HepG2 (cell line): ENCODE measurements around the gene ICAM3. TPM values are rescaled to one million over a fixed set of nuclear protein-coding genes. Genes with fewer than 3 reads are reported as not detected.

Experiments used
- ATAC-seq: fragments of 200-7000 bp; cut with Tn5 transposase; 3 replicates; pipeline ENCODE4 v1.9.1; 2020; ENCODE audit warnings: mild to moderate bottlenecking, moderate library complexity
- BruUV-seq: library from RNA; stranded (reverse); fragments of 400-500 nt; replicated peaks from 2 replicates; lab custom pipeline; 2021; lab: Mats Ljungman, UMichigan
- CTCF ChIA-PET: fragments of 300-600 bp; formaldehyde crosslinking; extraction: SDS; loops from one replicate; lab custom pipeline; 2021; ENCODE audit warnings: low total read pairs, inconsistent platforms, low intra/inter-chr PET ratio; lab: Yijun Ruan, JAX
- POLR2A ChIA-PET: fragments of 350-600 bp; sonication (Branson Sonifier 250); formaldehyde crosslinking; loops from one replicate; lab custom pipeline; 2020; ENCODE audit warnings: antibody characterized with exemption, inconsistent platforms; lab: Yijun Ruan, JAX
- DNase-seq: peaks from one replicate; pipeline ENCODE4 v3.0.0-alpha.2; 2015; ENCODE audit warnings: low spot score
- FAIRE-seq: peaks from 3 replicates; lab custom pipeline; 2011; peaks lifted over from hg19 to GRCh38; lab: Jason Lieb, UNC
- H2AFZ ChIP-seq: one replicate; pipeline ENCODE4 v1.6.1; 2011; ENCODE audit warnings: low read length, inconsistent platforms
- H3K27ac ChIP-seq: fragments of 300-600 bp; 3 replicates; pipeline ENCODE4 v1.8.0; 2011; ENCODE audit warnings: mixed run types, mild to moderate bottlenecking, mixed read lengths, low read length, inconsistent platforms; ENCODE audit not compliant: insufficient read depth; ENCODE audit errors: extremely low read length
- H3K27me3 ChIP-seq, 2 experiments: fragments of 200-600 bp in 1 of 2; 2 replicates in 1 of 2; 3 replicates in 1 of 2; pipeline versions ENCODE4 v1.6.0 to v1.8.0; 2011; ENCODE audit warnings: low read length in 2 of 2, mild to moderate bottlenecking in 2 of 2, moderate library complexity in 2 of 2, inconsistent platforms in 1 of 2; ENCODE audit not compliant: insufficient read depth in 2 of 2, control insufficient read depth in 1 of 2
- H3K36me3 ChIP-seq, 2 experiments: fragments of 200-600 bp in 1 of 2; replicated peaks in 1 of 2; 2 replicates in 1 of 2; 3 replicates in 1 of 2; pipeline versions ENCODE4 v1.5.1 to v1.8.0; 2011; ENCODE audit warnings: low read length in 2 of 2, inconsistent platforms in 1 of 2; ENCODE audit not compliant: insufficient read depth in 2 of 2, control insufficient read depth in 1 of 2
- H3K4me1 ChIP-seq: 2 replicates; pipeline ENCODE4 v1.5.1; 2012; ENCODE audit warnings: low read length, inconsistent platforms; ENCODE audit not compliant: insufficient read depth
- H3K4me2 ChIP-seq: 2 replicates; pipeline ENCODE4 v1.6.0; 2011; ENCODE audit warnings: low read depth, low read length, inconsistent platforms
- H3K4me3 ChIP-seq, 3 experiments: fragments of 200-600 bp in 1 of 3; sonication (generic), shearing (Covaris generic) in 1 of 3; replicated peaks in 1 of 3; 2 replicates each; pipeline ENCODE4 v1.5.1; 2011 to 2016; ENCODE audit warnings: low read length in 3 of 3, inconsistent platforms in 2 of 3, low read depth in 2 of 3, mild to moderate bottlenecking in 2 of 3, control low read depth in 1 of 3, mixed read lengths in 1 of 3; ENCODE audit not compliant: insufficient read depth in 1 of 3
- H3K79me2 ChIP-seq: one replicate; pipeline ENCODE4 v1.6.1; 2011; ENCODE audit warnings: low read length, inconsistent platforms; ENCODE audit not compliant: insufficient read depth
- H3K9ac ChIP-seq: 2 replicates; pipeline ENCODE4 v1.6.0; 2011; ENCODE audit warnings: mild to moderate bottlenecking, low read depth, low read length, inconsistent platforms; ENCODE audit not compliant: insufficient read depth
- H3K9me3 ChIP-seq: 2 replicates; pipeline ENCODE4 v1.5.1; 2012; ENCODE audit warnings: mild to moderate bottlenecking, low read length
- H4K20me1 ChIP-seq: 2 replicates; pipeline ENCODE4 v1.6.0; 2011; ENCODE audit warnings: inconsistent platforms, mild to moderate bottlenecking, low read length, moderate library complexity; ENCODE audit not compliant: insufficient read depth
- AGO2 ChIP-seq: fragments of 200-400 bp; formaldehyde crosslinking; optimal IDR thresholded peaks from 2 replicates; pipeline ENCODE3; 2017; ENCODE audit warnings: mild to moderate bottlenecking, low read depth, low read length, moderate library complexity
- HNRNPH1 ChIP-seq: fragments of 200-400 bp; formaldehyde crosslinking; optimal IDR thresholded peaks from 2 replicates; pipeline ENCODE3; 2017; ENCODE audit warnings: mild to moderate bottlenecking, low read depth, low read length
- MTERF4 ChIP-seq: sonication (generic); formaldehyde crosslinking; IDR thresholded peaks from 2 replicates; pipeline ENCODE4 v1.8.0; 2023; ENCODE audit warnings: mild to moderate bottlenecking, missing genetic modification reagents
- POLR2A ChIP-seq, 2 experiments: IDR thresholded peaks; 2 replicates each; pipeline ENCODE4 v1.6.1; 2011; ENCODE audit warnings: low read depth in 2 of 2, low read length in 2 of 2, mild to moderate bottlenecking in 1 of 2, moderate library complexity in 1 of 2; ENCODE audit not compliant: insufficient read depth in 1 of 2
- ZBTB14 ChIP-seq: sonication (generic); formaldehyde crosslinking; IDR thresholded peaks from 2 replicates; pipeline ENCODE4 v1.4.0; 2020; ENCODE audit warnings: missing genetic modification reagents
- ZNF264 ChIP-seq: sonication (generic); formaldehyde crosslinking; IDR thresholded peaks from 2 replicates; pipeline ENCODE4 v1.4.0; 2020; ENCODE audit warnings: missing genetic modification reagents
- ZNF512 ChIP-seq: sonication (generic); formaldehyde crosslinking; IDR thresholded peaks from 2 replicates; pipeline ENCODE4 v1.4.0; 2020; ENCODE audit warnings: mild to moderate bottlenecking, missing genetic modification reagents
- ZNF770 ChIP-seq: sonication (generic); formaldehyde crosslinking; IDR thresholded peaks from 2 replicates; pipeline ENCODE4 v1.5.0; 2020; ENCODE audit warnings: mild to moderate bottlenecking, missing genetic modification reagents
- WGBS: methylation state at CpG from one replicate; pipeline ENCODE4 v1.1.6; 2017; ENCODE audit warnings: low lambda C conversion rate; 5-methylcytosine and 5-hydroxymethylcytosine counted together
- in situ Hi-C: cut with HindIII; loops from 2 replicates; pipeline ENCODE4 v1.10.0; 2017; ENCODE audit warnings: low pct_unique_long_range_greater_than_20kb; ENCODE audit not compliant: extremely low pct_ligation_motif_present
- intact Hi-C: fragments of 100-400 bp; cut with micrococcal nuclease; formaldehyde crosslinking; loops from one replicate; pipeline ENCODE4 v1.10.0; 2022; ENCODE audit not compliant: unreplicated experiment
- polyA plus RNA-seq, 8 experiments: library from polyadenylated mRNA; depleted of rRNA in 3 of 8; stranded (reverse) in 7 of 8; unstranded in 1 of 8; fragments of >200 nt; fragmentation: Illumina TruSeq in 4 of 8; extraction: Trizol in 4 of 8; gene quantifications; 2 replicates each; pipeline versions ENCODE4 v1.2.1 to v1.2.3, GENCODE V29; 2011 to 2016; ENCODE audit warnings: low read depth in 4 of 8, missing spikeins in 1 of 8, mixed read lengths in 1 of 8; ENCODE audit not compliant: insufficient read depth in 1 of 8
- total RNA-seq, 5 experiments: library from RNA; depleted of rRNA; stranded (reverse); fragments of >200 nt; fragmentation: Illumina TruSeq; extraction: Trizol; gene quantifications; 2 replicates each; pipeline ENCODE4 v1.2.3, GENCODE V29; 2016; ENCODE audit warnings: low read depth in 1 of 5

The ICAM3 gene
- total and polyA plus RNA-seq, 2 of the 13 experiments (the other 11 are each of a cell fraction or from before 2014, with no cell fraction given) = 14.1 to 21.0 TPM

GRCh38 chr19:10362259-10362658 is 22.8 kb upstream of the ICAM3 start:
- BruUV-seq = no TSS peak
- no peak for DNase-seq
- in situ Hi-C loops = no loop called here
- CTCF ChIA-PET = no interaction called here
- WGBS = 100% methylated on average over 5 of the region's 18 CpGs
- no peak overlapping the region for H3K4me3 ChIP-seq
- ATAC-seq = no peak
- TF ChIP-seq ZNF512 (CRISPR knock-in tag) (no peak), AGO2 (peak; percentile 35)
- no peak for FAIRE-seq
- H2AFZ ChIP-seq = no peak overlapping the region
- peaks cover 22 to 24% of the 10 kb centered on the region in 2 experiments for H3K36me3 ChIP-seq
- no peaks in the 10 kb centered on the region for H3K27me3 ChIP-seq
- H3K4me1 ChIP-seq = no peaks in the 10 kb centered on the region
- H3K9me3 ChIP-seq = no peaks in the 10 kb centered on the region
- intact Hi-C loops = no loop called here
- no peaks in the 10 kb centered on the region for H4K20me1 ChIP-seq
- no peak overlapping the region for H3K27ac ChIP-seq
- H3K4me2 ChIP-seq = no peak overlapping the region
- H3K9ac ChIP-seq = no peak overlapping the region
- POLR2A ChIA-PET = no interaction called here
- H3K79me2 ChIP-seq = no peaks in the 10 kb centered on the region

GRCh38 chr19:10361569-10362011 is 22.2 kb upstream of the ICAM3 start:
- DNase-seq (no peak), ATAC-seq (no peak; the same call in 2 of the 3 replicates), FAIRE-seq (no peak)
- TF ChIP-seq ZNF770 (CRISPR knock-in tag) (no peak), ZBTB14 (no peak), MTERF4 (CRISPR knock-in tag) (no peak), ZNF264 (CRISPR knock-in tag) (no peak), HNRNPH1 (no peak), POLR2A (IDR thresholded peaks at IDR 0.05; ENCODE audit: insufficient read depth in 1 of 2, low read depth in 2 of 2, low read length in 2 of 2) (no peak)
- no peak overlapping the region for H2AFZ ChIP-seq
- H3K27ac ChIP-seq = no peak overlapping the region
- ChIA-PET CTCF (no interaction called here), POLR2A (no interaction called here)
- in situ Hi-C loops = no loop called here
- H3K9me3 ChIP-seq = no peaks in the 10 kb centered on the region
- intact Hi-C loops = no loop called here
- WGBS = 96% methylated on average over 14 of the region's 16 CpGs
- BruUV-seq = no TSS peak
- H4K20me1 ChIP-seq = no peaks in the 10 kb centered on the region
- no peaks in the 10 kb centered on the region for H3K27me3 ChIP-seq
- no peak overlapping the region for H3K4me2 ChIP-seq
- H3K4me1 ChIP-seq = no peaks in the 10 kb centered on the region
- no peaks in the 10 kb centered on the region for H3K79me2 ChIP-seq
- no peak overlapping the region for H3K4me3 ChIP-seq
- H3K36me3 ChIP-seq = peaks cover 20 to 24% of the 10 kb centered on the region in 2 experiments
- no peak overlapping the region for H3K9ac ChIP-seq
